Measurements from ENCODE around the gene NR2F1-AS1. TPM values are rescaled to one million over a fixed set of nuclear protein-coding genes. Genes with fewer than 3 reads are reported as not detected.
"Not testable (repeated sequence)": the region's sequence is repeated elsewhere in the genome, so short reads cannot be mapped to it uniquely, and the experiment has no call there.

Gene NR2F1-AS1
- total RNA-seq, 6 experiments from 2014 or later: 22.9 to 26.2 (median 24.8) TPM

- peak; percentile 16 for DNase-seq
- TF ChIP-seq CTCF (IDR thresholded peaks at IDR 0.05): no peak
- no peaks in the 10 kb centered on the region for H3K27me3 Mint-ChIP-seq (ENCODE audit: insufficient read depth)
- H3K4me1 Mint-ChIP-seq (ENCODE audit: low read depth): peaks cover 25% of the 10 kb centered on the region
- H3K36me3 Mint-ChIP-seq (ENCODE audit: low read depth): peaks cover 30% of the 10 kb centered on the region
- no peak overlapping the region for H3K27ac Mint-ChIP-seq
- peaks cover 29% of the 10 kb centered on the region for H3K9me3 Mint-ChIP-seq
- H3K4me3 Mint-ChIP-seq: peak overlapping the region; percentile 20; the same call in 1 of the 2 replicates
Measured at GRCh38 chr5:93476251-93476742, 104.7 kb downstream of the NR2F1-AS1 start.

DNA sequence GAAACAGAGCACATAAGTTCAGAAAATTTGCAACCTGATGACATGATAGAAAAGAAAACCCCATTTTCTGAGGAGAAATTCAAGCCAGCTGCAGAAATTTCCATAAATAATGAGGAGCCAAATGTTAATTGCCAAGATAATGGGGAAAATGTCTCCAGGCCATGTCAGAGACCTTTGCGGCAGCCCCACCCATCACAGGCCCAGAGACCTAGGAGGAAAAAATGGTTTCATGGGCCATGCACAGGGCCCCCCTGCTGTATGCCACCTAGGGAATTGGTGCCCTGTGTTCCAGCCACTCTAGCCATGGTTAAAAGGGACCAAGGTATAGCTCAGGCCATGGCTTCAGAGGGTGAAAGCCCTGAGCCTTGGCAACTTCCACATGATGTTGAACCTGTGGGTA is 118.1 kb downstream of the NR2F1-AS1 start:
- H3K9me3 Mint-ChIP-seq: peaks cover 46% of the 10 kb centered on the region
- no peaks in the 10 kb centered on the region for H3K27me3 Mint-ChIP-seq (ENCODE audit: insufficient read depth)
- peaks cover 30% of the 10 kb centered on the region for H3K4me1 Mint-ChIP-seq (ENCODE audit: low read depth)
- no peak overlapping the region for H3K27ac Mint-ChIP-seq
- no peak overlapping the region for H3K4me3 Mint-ChIP-seq
- peaks cover 62% of the 10 kb centered on the region for H3K36me3 Mint-ChIP-seq (ENCODE audit: low read depth)
- no peak for DNase-seq
- TF ChIP-seq CTCF (IDR thresholded peaks at IDR 0.05): no peak

- Mint-ChIP-seq H3K9me3 (peaks cover 46% of the 10 kb centered on the region), H3K27ac (no peak overlapping the region), H3K4me3 (no peak overlapping the region), H3K4me1 (ENCODE audit: low read depth) (peaks cover 30% of the 10 kb centered on the region), H3K27me3 (ENCODE audit: insufficient read depth) (no peaks in the 10 kb centered on the region), H3K36me3 (ENCODE audit: low read depth) (peaks cover 60% of the 10 kb centered on the region)
- TF ChIP-seq CTCF (IDR thresholded peaks at IDR 0.05): no peak
- peak; percentile 39 for DNase-seq
Measured at GRCh38 chr5:93461756-93462155, 119.3 kb downstream of the NR2F1-AS1 start.

DNA sequence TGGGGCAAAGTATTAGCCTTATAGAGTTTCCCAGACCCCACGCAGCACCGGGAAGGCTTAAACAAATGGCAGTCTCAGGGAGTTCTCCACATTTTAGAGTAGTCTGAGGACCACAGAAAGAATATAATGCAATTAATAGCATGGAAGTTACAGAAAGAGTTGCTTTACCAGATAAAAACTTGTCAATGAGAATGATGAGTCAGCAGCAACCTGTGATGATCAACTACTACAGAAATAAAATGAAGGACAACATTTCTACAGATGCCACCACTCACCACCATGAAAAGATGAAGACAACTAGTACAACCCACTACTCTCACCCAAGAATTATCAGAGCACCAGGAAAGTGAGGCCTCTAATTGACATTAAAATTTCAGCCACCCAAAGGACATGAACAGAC is 120.7 kb downstream of the NR2F1-AS1 start:
- H3K36me3 Mint-ChIP-seq (ENCODE audit: low read depth): peaks cover 50% of the 10 kb centered on the region

GRCh38 chr5:93456796-93457195 is 124.2 kb downstream of the NR2F1-AS1 start:
- Mint-ChIP-seq H3K36me3 (ENCODE audit: low read depth) (peaks cover 22% of the 10 kb centered on the region), H3K4me1 (ENCODE audit: low read depth) (peaks cover 26% of the 10 kb centered on the region)
- H3K27me3 Mint-ChIP-seq (ENCODE audit: insufficient read depth); H3K27ac Mint-ChIP-seq; H3K9me3 Mint-ChIP-seq; DNase-seq; H3K4me3 Mint-ChIP-seq: not testable (repeated sequence)

More for the DNA sequence above, 120.7 kb downstream of the NR2F1-AS1 start:
- H3K27me3 Mint-ChIP-seq (ENCODE audit: insufficient read depth): no peaks in the 10 kb centered on the region
- DNase-seq: no peak
- no peak overlapping the region for H3K27ac Mint-ChIP-seq
- no peak overlapping the region for H3K4me3 Mint-ChIP-seq
- peaks cover 30% of the 10 kb centered on the region for H3K4me1 Mint-ChIP-seq (ENCODE audit: low read depth)
- H3K9me3 Mint-ChIP-seq: peaks cover 35% of the 10 kb centered on the region
- TF ChIP-seq CTCF (IDR thresholded peaks at IDR 0.05): no peak

DNA sequence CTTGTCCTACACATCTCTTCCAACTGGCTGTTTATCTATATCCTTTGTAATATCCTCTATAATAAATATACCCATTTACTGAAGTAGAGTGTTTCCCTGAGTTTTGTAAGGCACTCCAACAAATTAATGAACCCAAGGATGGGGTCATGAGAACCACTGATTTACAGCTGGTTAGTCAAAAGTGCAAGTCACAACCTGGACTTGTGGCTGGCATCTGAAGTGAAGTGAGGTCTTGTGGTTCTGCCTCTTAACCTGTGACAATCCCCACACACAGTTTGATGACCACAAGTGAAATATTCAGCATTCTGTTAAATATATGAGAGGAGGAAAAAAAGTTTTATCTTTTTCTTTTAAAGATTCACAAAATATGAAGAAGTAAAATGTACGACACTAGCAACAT is 126.1 kb downstream of the NR2F1-AS1 start:
- Mint-ChIP-seq H3K27ac (no peak overlapping the region), H3K36me3 (ENCODE audit: low read depth) (peaks cover 9% of the 10 kb centered on the region; the same call in 1 of the 2 replicates), H3K9me3 (no peaks in the 10 kb centered on the region), H3K27me3 (ENCODE audit: insufficient read depth) (no peaks in the 10 kb centered on the region; the same call in 1 of the 2 replicates), H3K4me1 (ENCODE audit: low read depth) (peaks cover 11% of the 10 kb centered on the region), H3K4me3 (no peak overlapping the region)
- no peak for DNase-seq
- TF ChIP-seq CTCF (IDR thresholded peaks at IDR 0.05): no peak

All from HFFc6 (cell line).